ENCODE data around the gene DMD. TPM values are rescaled to one million over a fixed set of nuclear protein-coding genes. Genes with fewer than 3 reads are reported as not detected.

The DMD gene
- total and polyA plus RNA-seq, 2 donors (not counting 1 experiment from before 2014, with no cell fraction given): 2.0 to 51.8 TPM

GRCh38 chrX:31604629-31605221 is 1606.6 kb downstream of the DMD start:
- ATAC-seq (ENCODE audit: low read depth): no peak
- H3K4me2 ChIP-seq (replicated peaks; ENCODE audit: low read depth, low read length, poor library complexity, severe bottlenecking): no peak overlapping the region
- no peaks in the 10 kb centered on the region for H3K9me3 ChIP-seq (ENCODE audit: control extremely low read depth in 1 of 3, control insufficient read depth in 2 of 3, insufficient read depth in 1 of 3, low read length in 2 of 3)
- H3K9me3 Mint-ChIP-seq (ENCODE audit: insufficient read depth): no peaks in the 10 kb centered on the region
- no peak overlapping the region for H3K4me3 Mint-ChIP-seq
- no peaks in the 10 kb centered on the region for H3K79me2 ChIP-seq (ENCODE audit: control insufficient read depth, insufficient read depth, low read length)
- ChIA-PET POLR2A (no interaction called here), CTCF (no interaction called here)
- DNase-seq: no peak
- intact Hi-C loops (cut with micrococcal nuclease): no loop called here
- no peak overlapping the region for H3K27ac Mint-ChIP-seq
- H3K9ac ChIP-seq (ENCODE audit: low read length): no peak overlapping the region
- no peak overlapping the region for H3K4me3 ChIP-seq (ENCODE audit: control extremely low read depth in 1 of 5, extremely low read depth in 1 of 5, insufficient read depth in 1 of 5, low read depth in 2 of 5, low read length in 4 of 5)
- no peaks in the 10 kb centered on the region for H3K4me1 Mint-ChIP-seq
- H2AFZ ChIP-seq (ENCODE audit: insufficient read depth, low read depth, low read length, poor library complexity, severe bottlenecking): no peak overlapping the region
- H3K4me1 ChIP-seq (ENCODE audit: control insufficient read depth in 2 of 2, insufficient read depth in 2 of 2, low read length in 2 of 2): no peaks in the 10 kb centered on the region
- no peaks in the 10 kb centered on the region for H3K27me3 ChIP-seq (replicated peaks in 1 of 4; ENCODE audit: control extremely low read depth in 1 of 4, control insufficient read depth in 3 of 4, insufficient read depth in 4 of 4, low read length in 3 of 4)
- no CpG with 5 or more reads among the region's 3 CpGs for WGBS (ENCODE audit: insufficient coverage)
- H4K20me1 ChIP-seq (ENCODE audit: control insufficient read depth, insufficient read depth, low read length, poor library complexity, severe bottlenecking): no peaks in the 10 kb centered on the region
- H3K36me3 ChIP-seq (replicated peaks in 1 of 2; ENCODE audit: control extremely low read depth in 1 of 2, control insufficient read depth in 1 of 2, extremely low read depth in 1 of 2, insufficient read depth in 2 of 2, low read length in 1 of 2): no peaks in the 10 kb centered on the region
- no peaks in the 10 kb centered on the region for H3K27me3 Mint-ChIP-seq
- TF ChIP-seq, protein P1, sequence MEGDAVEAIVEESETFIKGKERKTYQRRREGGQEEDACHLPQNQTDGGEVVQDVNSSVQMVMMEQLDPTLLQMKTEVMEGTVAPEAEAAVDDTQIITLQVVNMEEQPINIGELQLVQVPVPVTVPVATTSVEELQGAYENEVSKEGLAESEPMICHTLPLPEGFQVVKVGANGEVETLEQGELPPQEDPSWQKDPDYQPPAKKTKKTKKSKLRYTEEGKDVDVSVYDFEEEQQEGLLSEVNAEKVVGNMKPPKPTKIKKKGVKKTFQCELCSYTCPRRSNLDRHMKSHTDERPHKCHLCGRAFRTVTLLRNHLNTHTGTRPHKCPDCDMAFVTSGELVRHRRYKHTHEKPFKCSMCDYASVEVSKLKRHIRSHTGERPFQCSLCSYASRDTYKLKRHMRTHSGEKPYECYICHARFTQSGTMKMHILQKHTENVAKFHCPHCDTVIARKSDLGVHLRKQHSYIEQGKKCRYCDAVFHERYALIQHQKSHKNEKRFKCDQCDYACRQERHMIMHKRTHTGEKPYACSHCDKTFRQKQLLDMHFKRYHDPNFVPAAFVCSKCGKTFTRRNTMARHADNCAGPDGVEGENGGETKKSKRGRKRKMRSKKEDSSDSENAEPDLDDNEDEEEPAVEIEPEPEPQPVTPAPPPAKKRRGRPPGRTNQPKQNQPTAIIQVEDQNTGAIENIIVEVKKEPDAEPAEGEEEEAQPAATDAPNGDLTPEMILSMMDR (IDR thresholded peaks at IDR 0.05): no peak
- TF ChIP-seq EZH2 (IDR thresholded peaks at IDR 0.05; ENCODE audit: borderline replicate concordance, insufficient read depth, low read depth, low read length, poor library complexity, severe bottlenecking): no peak
- no peak overlapping the region for H3K27ac ChIP-seq (ENCODE audit: low read length in 2 of 2)

DNA sequence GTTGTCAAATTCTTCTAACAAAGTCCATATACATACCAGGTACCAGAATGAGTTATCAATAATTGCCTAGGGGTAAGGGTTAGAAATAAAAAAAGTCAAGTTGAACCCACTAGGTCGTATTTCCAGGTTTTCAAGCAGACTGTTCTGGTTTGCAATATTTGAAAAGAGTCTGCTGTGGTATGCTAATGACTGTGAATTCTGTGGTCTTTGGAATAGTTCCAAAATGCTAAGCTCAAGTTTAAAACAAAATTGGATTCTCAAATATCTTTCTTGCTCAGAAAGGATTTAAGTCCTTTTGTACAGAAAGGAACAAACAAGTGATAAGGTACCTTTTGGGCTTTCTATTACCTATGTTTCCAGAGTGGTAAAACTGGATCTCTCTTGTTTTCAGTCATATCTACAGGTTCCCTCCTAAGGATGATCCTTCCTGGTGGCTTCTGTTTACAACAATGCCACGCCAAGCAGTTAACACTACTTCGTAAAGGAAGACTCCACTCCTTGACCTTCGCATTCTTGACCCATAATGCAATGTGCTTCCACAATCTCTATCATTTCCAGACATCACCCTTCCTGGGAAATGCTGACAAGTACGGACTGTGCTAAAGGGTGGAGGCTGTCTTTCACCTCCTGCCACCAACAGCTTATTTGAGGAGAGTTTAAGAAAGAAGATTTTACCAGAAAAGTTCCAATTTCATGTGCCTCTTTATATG is 1607.8 kb downstream of the DMD start:
- no peak overlapping the region for H3K27ac Mint-ChIP-seq
- no peaks in the 10 kb centered on the region for H3K9me3 Mint-ChIP-seq (ENCODE audit: insufficient read depth)

More for the DNA sequence above, 1607.8 kb downstream of the DMD start:
- H3K9ac ChIP-seq (ENCODE audit: low read length): no peak overlapping the region
- WGBS (ENCODE audit: insufficient coverage): 40% methylated on average over 1 of the region's 5 CpGs
- no peaks in the 10 kb centered on the region for H3K79me2 ChIP-seq (ENCODE audit: control insufficient read depth, insufficient read depth, low read length)
- no peaks in the 10 kb centered on the region for H3K27me3 ChIP-seq (replicated peaks in 1 of 4; ENCODE audit: control extremely low read depth in 1 of 4, control insufficient read depth in 3 of 4, insufficient read depth in 4 of 4, low read length in 3 of 4)
- ATAC-seq (ENCODE audit: low read depth) (no peak), DNase-seq (no peak)
- no peaks in the 10 kb centered on the region for H3K4me1 ChIP-seq (ENCODE audit: control insufficient read depth in 2 of 2, insufficient read depth in 2 of 2, low read length in 2 of 2)
- no peaks in the 10 kb centered on the region for H3K9me3 ChIP-seq (ENCODE audit: control extremely low read depth in 1 of 3, control insufficient read depth in 2 of 3, insufficient read depth in 1 of 3, low read length in 2 of 3)
- H4K20me1 ChIP-seq (ENCODE audit: control insufficient read depth, insufficient read depth, low read length, poor library complexity, severe bottlenecking): no peaks in the 10 kb centered on the region
- Mint-ChIP-seq H3K27me3 (no peaks in the 10 kb centered on the region), H3K4me1 (no peaks in the 10 kb centered on the region), H3K4me3 (no peak overlapping the region)
- no peak overlapping the region for H2AFZ ChIP-seq (ENCODE audit: insufficient read depth, low read depth, low read length, poor library complexity, severe bottlenecking)
- ChIA-PET POLR2A (no interaction called here), CTCF (no interaction called here)
- no peak overlapping the region for H3K4me3 ChIP-seq (ENCODE audit: control extremely low read depth in 1 of 5, extremely low read depth in 1 of 5, insufficient read depth in 1 of 5, low read depth in 2 of 5, low read length in 4 of 5)
- intact Hi-C loops (cut with micrococcal nuclease): no loop called here
- no peak overlapping the region for H3K27ac ChIP-seq (ENCODE audit: low read length in 2 of 2)
- no peak for TF ChIP-seq EZH2 (IDR thresholded peaks at IDR 0.05; ENCODE audit: borderline replicate concordance, insufficient read depth, low read depth, low read length, poor library complexity, severe bottlenecking)
- TF ChIP-seq, protein P1 (IDR thresholded peaks at IDR 0.05): no peak
- H3K36me3 ChIP-seq (replicated peaks in 1 of 2; ENCODE audit: control extremely low read depth in 1 of 2, control insufficient read depth in 1 of 2, extremely low read depth in 1 of 2, insufficient read depth in 2 of 2, low read length in 1 of 2): no peaks in the 10 kb centered on the region
- no peak overlapping the region for H3K4me2 ChIP-seq (replicated peaks; ENCODE audit: low read depth, low read length, poor library complexity, severe bottlenecking)
